H1 (cell line): ENCODE measurements around the gene ELANE. TPM values are rescaled to one million over a fixed set of nuclear protein-coding genes. Genes with fewer than 3 reads are reported as not detected.
A peak's percentile ranks its signal among the peaks of the same experiment; 100 is the strongest.

ENCODE experiments used
- ATF3 ChIP-seq: IDR thresholded peaks from 2 replicates; pipeline ENCODE4 v1.6.1; 2011; ENCODE audit warnings: low read depth, mild to moderate bottlenecking, low read length; ENCODE audit not compliant: insufficient read depth
- BACH1 ChIP-seq: IDR thresholded peaks from 2 replicates; pipeline ENCODE4 v1.6.1; 2012; ENCODE audit warnings: low read length, improper control_type of control experiment
- CBX8 ChIP-seq: fragments of 300-800, 300-1000 bp; sonication (generic); IDR thresholded peaks from 2 replicates; pipeline ENCODE4 v1.7.1; 2016; ENCODE audit warnings: low read depth, low read length, borderline replicate concordance
- CEBPB ChIP-seq: IDR thresholded peaks from 2 replicates; pipeline ENCODE4 v1.6.1; 2012; ENCODE audit warnings: low read depth, low read length
- CREB1 ChIP-seq: IDR thresholded peaks from 2 replicates; pipeline ENCODE4 v1.6.1; 2012; ENCODE audit warnings: inconsistent platforms
- CTCF ChIP-seq, 3 experiments: IDR thresholded peaks; 1 replicate in 2 of 3; 2 replicates in 1 of 3; pipeline versions ENCODE4 v1.5.1 to v1.6.1; 2011; ENCODE audit warnings: low read length in 3 of 3, mild to moderate bottlenecking in 3 of 3, inconsistent platforms in 2 of 3, low read depth in 1 of 3, moderate library complexity in 1 of 3; ENCODE audit not compliant: insufficient read depth in 1 of 3; ENCODE audit errors: control extremely low read depth in 1 of 3
- EZH2 ChIP-seq: fragments of 200-600 bp; sonication (generic); IDR thresholded peaks from 2 replicates; pipeline ENCODE4 v1.7.1; 2012; ENCODE audit warnings: low read depth, mild to moderate bottlenecking, moderate library complexity, low read length, inconsistent platforms; ENCODE audit not compliant: severe bottlenecking
- GABPA ChIP-seq: IDR thresholded peaks from 2 replicates; pipeline ENCODE4 v1.6.1; 2011; ENCODE audit warnings: mild to moderate bottlenecking, low read length, moderate library complexity, borderline replicate concordance; ENCODE audit not compliant: insufficient read depth
- GTF2F1 ChIP-seq: IDR thresholded peaks from 2 replicates; pipeline ENCODE4 v1.6.1; 2012; ENCODE audit warnings: low read depth, low read length, improper control_type of control experiment, borderline replicate concordance
- KDM4A ChIP-seq: IDR thresholded peaks from one replicate; pipeline ENCODE4 v1.7.1; 2012; ENCODE audit warnings: low read depth, mild to moderate bottlenecking, moderate library complexity, low read length, inconsistent platforms; ENCODE audit not compliant: severe bottlenecking
- MAX ChIP-seq: IDR thresholded peaks from 2 replicates; pipeline ENCODE4 v1.6.1; 2012; ENCODE audit warnings: inconsistent platforms
- POLR2AphosphoS5 ChIP-seq: IDR thresholded peaks from 2 replicates; pipeline ENCODE4 v1.6.1; 2011; ENCODE audit warnings: low read depth, low read length
- POU5F1 ChIP-seq: IDR thresholded peaks from 2 replicates; pipeline ENCODE4 v1.6.1; 2011; ENCODE audit warnings: low read depth, mild to moderate bottlenecking, low read length, moderate library complexity
- RAD21 ChIP-seq, 2 experiments: IDR thresholded peaks in 1 of 2; conservative IDR thresholded peaks in 1 of 2; 2 replicates each; pipeline ENCODE4 v1.6.1; 2011; ENCODE audit warnings: low read depth in 2 of 2, low read length in 2 of 2, improper control_type of control experiment in 1 of 2, inconsistent platforms in 1 of 2, mild to moderate bottlenecking in 1 of 2, moderate library complexity in 1 of 2
- SIN3A ChIP-seq, 2 experiments: IDR thresholded peaks in 1 of 2; conservative IDR thresholded peaks in 1 of 2; 2 replicates each; pipeline ENCODE4 v1.6.1; 2011 to 2012; ENCODE audit warnings: low read length in 2 of 2, improper control_type of control experiment in 1 of 2, low read depth in 1 of 2, mild to moderate bottlenecking in 1 of 2
- TAF1 ChIP-seq: IDR thresholded peaks from 2 replicates; pipeline ENCODE4 v1.6.1; 2011; ENCODE audit warnings: mild to moderate bottlenecking, low read depth, low read length
- TBP ChIP-seq: IDR thresholded peaks from 2 replicates; pipeline ENCODE4 v1.6.1; 2011; ENCODE audit warnings: low read depth, low read length, improper control_type of control experiment
- TCF12 ChIP-seq: IDR thresholded peaks from 2 replicates; pipeline ENCODE4 v1.6.1; 2011; ENCODE audit warnings: low read depth, mild to moderate bottlenecking, low read length
- TEAD4 ChIP-seq: IDR thresholded peaks from 2 replicates; pipeline ENCODE4 v1.6.1; 2012; ENCODE audit warnings: low read depth, low read length, inconsistent platforms, mixed read lengths
- ZNF274 ChIP-seq: IDR thresholded peaks from 2 replicates; pipeline ENCODE4 v1.7.0; 2012; ENCODE audit warnings: low read length, borderline replicate concordance; ENCODE audit errors: extremely low read depth
- polyA plus RNA-seq, 7 experiments: library from polyadenylated mRNA; depleted of rRNA in 3 of 7; stranded (reverse) in 5 of 7; unstranded in 2 of 7; fragments of >200 nt in 5 of 7; fragments of 200-250 nt in 2 of 7; gene quantifications; 1 replicate in 5 of 7; 2 replicates in 1 of 7; 4 replicates in 1 of 7; pipeline versions ENCODE4 v1.2.1 to v1.2.3, GENCODE V29; 2011 to 2013; ENCODE audit warnings: missing spikeins in 2 of 7, mixed read lengths in 2 of 7
- total RNA-seq: library from RNA; stranded (reverse); fragmentation: NEBNext Ultra II Directional; extraction: Animal tissue kit (Norgen Biotek cat#: 25700); gene quantifications from 2 replicates; pipeline ENCODE4 v1.2.1, GENCODE V29; 2021

ELANE gene
- total and polyA plus RNA-seq, 2 of the 8 experiments (the other 6 are each of a cell fraction or from before 2014, with no cell fraction given) = not detected

GRCh38 chr19:861756-862580 lies 9.9 kb downstream of the ELANE start (continued):
- TF ChIP-seq ATF3 (0 out of 2 replicates have a peak, but pooled peaks have one; percentile 11), BACH1 (no peak), KDM4A (peak; percentile 36), TBP (no peak), POLR2AphosphoS5 (peak; percentile 35; the same call in 1 of the 2 replicates), ZNF274 (no peak), POU5F1 (no peak), SIN3A (conservative IDR thresholded peaks at IDR 0.05 in 1 of 2, IDR thresholded peaks at IDR 0.05 in 1 of 2; ENCODE audit: low read depth in 1 of 2, low read length in 2 of 2) (0 out of 4 replicates have a peak, but pooled peaks have one; percentile 35 to 43), EZH2 (no peak), GTF2F1 (no peak), TCF12 (peak; percentile 77; the same call in 1 of the 2 replicates), TEAD4 (no peak), CTCF (IDR thresholded peaks at IDR 0.05; ENCODE audit: control extremely low read depth in 1 of 3, insufficient read depth in 1 of 3, low read depth in 1 of 3, low read length in 3 of 3) (peak; percentile 53 to 73 (median 56)), CEBPB (no peak), MAX (peak; percentile 100), CREB1 (peak; percentile 78), RAD21 (IDR thresholded peaks at IDR 0.05 in 1 of 2, conservative IDR thresholded peaks at IDR 0.05 in 1 of 2; ENCODE audit: low read depth in 2 of 2, low read length in 2 of 2) (peak; percentile 37 to 55; a peak in 3 of 4 replicates), CBX8 (no peak), GABPA (peak; percentile 65; the same call in 1 of the 2 replicates), TAF1 (peak; percentile 41; the same call in 1 of the 2 replicates)
